Esophagus muscularis mucosa (tissue), 4 donors: ENCODE results near the gene ZNF518B. TPM values are rescaled to one million over a fixed set of nuclear protein-coding genes. Genes with fewer than 3 reads are reported as not detected.

Source experiments
- DNase-seq: peaks from one replicate; pipeline ENCODE4 v3.0.0-alpha.2; 2017; ENCODE audit errors: extremely low spot score
- H3K27ac ChIP-seq, 4 donors: fragments of 200-600 bp; sonication (generic); replicated peaks in 1 of 4; 1 replicate in 3 of 4; 2 replicates in 1 of 4; pipeline ENCODE4 v1.5.1; 2016 to 2019; ENCODE audit warnings: mild to moderate bottlenecking in 1 of 4
- H3K27me3 ChIP-seq, 4 donors: fragments of 200-600 bp; sonication (generic); one replicate each; pipeline versions ENCODE4 v1.5.1 to v1.6.0; 2016 to 2019
- H3K36me3 ChIP-seq, 4 donors: fragments of 200-600 bp; sonication (generic); one replicate each; pipeline ENCODE4 v1.5.1; 2016 to 2019
- H3K4me1 ChIP-seq, 4 donors: fragments of 200-600 bp; sonication (generic); one replicate each; pipeline ENCODE4 v1.5.1; 2016 to 2019
- H3K4me3 ChIP-seq, 4 donors: fragments of 200-600 bp; sonication (generic); 1 replicate in 2 of 4; 2 replicates in 2 of 4; pipeline ENCODE4 v1.5.1; 2016 to 2019; ENCODE audit warnings: mild to moderate bottlenecking in 4 of 4, moderate library complexity in 1 of 4
- H3K9me3 ChIP-seq, 4 donors: fragments of 200-600 bp; sonication (generic); 1 replicate in 3 of 4; 2 replicates in 1 of 4; pipeline ENCODE4 v1.5.1; 2016 to 2019
- EP300 ChIP-seq: sonication (generic); formaldehyde crosslinking; IDR thresholded peaks from one replicate; pipeline ENCODE4 v1.6.1; 2017; ENCODE audit warnings: antibody characterized with exemption
- POLR2A ChIP-seq: fragments of 450-650 bp; IDR thresholded peaks from one replicate; pipeline ENCODE4 v1.6.1; 2017; ENCODE audit warnings: antibody characterized with exemption, moderate library complexity, mild to moderate bottlenecking, low read depth
- POLR2AphosphoS5 ChIP-seq, 2 donors: sonication (generic); formaldehyde crosslinking; IDR thresholded peaks; one replicate each; pipeline ENCODE4 v1.6.1; 2017; ENCODE audit warnings: antibody characterized with exemption in 2 of 2
- WGBS: methylation state at CpG from one replicate; pipeline ENCODE4 v1.1.5; 2018; 5-methylcytosine and 5-hydroxymethylcytosine counted together
- intact Hi-C: fragments of 100-400 bp; cut with DNase I; formaldehyde crosslinking; loops from one replicate; pipeline ENCODE4 v1.15.1; 2023
- total RNA-seq, 4 donors: library from RNA; depleted of rRNA; stranded (reverse); fragments of >200 nt; gene quantifications; one replicate each; pipeline versions ENCODE4 v1.1.0 to v1.2.1, GENCODE V29; 2016
- TF ChIP-seq, protein P1 (sequence below), 3 experiments: fragments of 200-600 bp in 2 of 3; fragments of 450-650 bp in 1 of 3; sonication (generic) in 2 of 3; IDR thresholded peaks; one replicate each; pipeline ENCODE4 v1.5.1; 2017 to 2019; ENCODE audit warnings: antibody characterized with exemption in 3 of 3, mild to moderate bottlenecking in 2 of 3, moderate library complexity in 1 of 3

The ZNF518B gene
- total RNA-seq, 4 donors from 2014 or later = 29.1 to 46.0 (median 33.3) TPM

DNA sequence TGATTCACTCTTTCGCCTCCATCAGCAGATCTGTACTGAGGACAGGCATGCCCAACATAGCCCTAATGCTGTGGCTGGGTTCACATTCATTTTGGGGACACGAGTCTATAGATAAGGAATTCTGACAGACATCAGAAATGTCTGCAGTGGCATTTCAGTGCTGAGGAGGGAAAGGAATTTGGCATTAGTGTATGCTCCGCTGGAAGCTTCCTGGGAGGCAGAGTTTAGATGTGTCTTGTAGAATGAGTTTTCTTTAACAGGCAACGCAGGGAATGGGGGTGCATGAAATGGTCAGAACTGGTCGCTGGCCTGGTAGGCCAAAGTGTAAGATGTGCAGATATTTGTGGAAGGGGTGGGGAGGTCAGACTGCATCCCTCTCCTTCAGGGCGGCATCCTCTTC, 43.5 kb upstream of the ZNF518B start:
- Histone ChIP-seq H3K27ac (no peak overlapping the region), H3K27me3 (no peaks in the 10 kb centered on the region), H3K4me3 (no peak overlapping the region), H3K4me1 (no peaks in the 10 kb centered on the region), H3K9me3 (no peaks in the 10 kb centered on the region), H3K36me3 (no peaks in the 10 kb centered on the region)
- DNase-seq = no peak
- intact Hi-C loops = no loop called here
- TF ChIP-seq EP300 (no peak), POLR2A (no peak), POLR2AphosphoS5 (IDR thresholded peaks at IDR 0.05) (no peak)
- TF ChIP-seq, protein P1, sequence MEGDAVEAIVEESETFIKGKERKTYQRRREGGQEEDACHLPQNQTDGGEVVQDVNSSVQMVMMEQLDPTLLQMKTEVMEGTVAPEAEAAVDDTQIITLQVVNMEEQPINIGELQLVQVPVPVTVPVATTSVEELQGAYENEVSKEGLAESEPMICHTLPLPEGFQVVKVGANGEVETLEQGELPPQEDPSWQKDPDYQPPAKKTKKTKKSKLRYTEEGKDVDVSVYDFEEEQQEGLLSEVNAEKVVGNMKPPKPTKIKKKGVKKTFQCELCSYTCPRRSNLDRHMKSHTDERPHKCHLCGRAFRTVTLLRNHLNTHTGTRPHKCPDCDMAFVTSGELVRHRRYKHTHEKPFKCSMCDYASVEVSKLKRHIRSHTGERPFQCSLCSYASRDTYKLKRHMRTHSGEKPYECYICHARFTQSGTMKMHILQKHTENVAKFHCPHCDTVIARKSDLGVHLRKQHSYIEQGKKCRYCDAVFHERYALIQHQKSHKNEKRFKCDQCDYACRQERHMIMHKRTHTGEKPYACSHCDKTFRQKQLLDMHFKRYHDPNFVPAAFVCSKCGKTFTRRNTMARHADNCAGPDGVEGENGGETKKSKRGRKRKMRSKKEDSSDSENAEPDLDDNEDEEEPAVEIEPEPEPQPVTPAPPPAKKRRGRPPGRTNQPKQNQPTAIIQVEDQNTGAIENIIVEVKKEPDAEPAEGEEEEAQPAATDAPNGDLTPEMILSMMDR (IDR thresholded peaks at IDR 0.05) = no peak
- WGBS = 82% methylated on average over 6 of the region's 6 CpGs

DNA sequence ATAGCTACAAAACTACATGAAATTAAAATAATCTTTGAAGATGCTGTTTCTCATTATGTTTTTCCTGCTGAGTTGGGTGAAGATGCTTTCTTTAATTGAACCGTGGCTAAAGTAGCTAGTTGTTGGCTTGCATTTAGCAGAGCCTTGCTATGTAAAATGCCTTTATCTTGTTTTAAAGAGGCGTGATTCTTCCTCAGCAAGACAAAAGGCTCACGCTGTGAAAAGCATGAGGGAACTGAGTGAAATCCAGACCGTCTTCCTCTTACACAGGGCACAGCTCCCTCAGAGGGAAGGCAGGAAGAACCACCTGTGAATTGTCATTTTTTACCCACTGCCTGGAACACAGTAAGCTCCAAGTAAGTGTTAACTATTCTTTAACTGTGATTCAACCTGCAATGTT, 39.0 kb upstream of the ZNF518B start:
- DNase-seq = no peak
- Histone ChIP-seq H3K27ac (no peak overlapping the region), H3K27me3 (peaks cover 0 to 9% (median 0%) of the 10 kb centered on the region in 4 donors), H3K9me3 (no peaks in the 10 kb centered on the region), H3K36me3 (no peaks in the 10 kb centered on the region), H3K4me1 (no peaks in the 10 kb centered on the region), H3K4me3 (no peak overlapping the region)
- intact Hi-C loops = no loop called here
- no peak for TF ChIP-seq POLR2A
- no peak for TF ChIP-seq EP300
- TF ChIP-seq POLR2AphosphoS5 (IDR thresholded peaks at IDR 0.05) = no peak
- TF ChIP-seq, protein P1 (IDR thresholded peaks at IDR 0.05) = no peak
- WGBS = 59% methylated on average over 4 of the region's 4 CpGs

DNA sequence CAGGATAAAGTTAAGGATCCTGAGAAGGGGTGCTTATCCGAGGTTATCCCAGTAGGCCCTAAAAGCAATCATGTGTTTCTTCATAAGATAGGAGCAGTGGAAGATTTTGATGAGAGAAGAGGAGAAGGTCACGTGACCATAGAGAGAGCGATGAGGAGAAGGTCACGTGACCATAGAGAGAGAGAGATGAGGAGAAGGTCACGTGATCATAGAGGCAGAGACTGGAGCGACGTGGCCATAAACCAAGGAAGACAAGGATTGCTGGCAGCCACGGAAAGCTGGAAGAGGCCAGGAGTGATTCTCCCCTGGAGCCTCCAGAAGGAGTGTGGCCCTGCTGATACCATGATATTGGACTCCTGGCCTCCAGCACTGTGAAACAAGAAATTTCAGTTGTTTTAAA, 38.4 kb upstream of the ZNF518B start:
- Histone ChIP-seq H3K9me3 (no peaks in the 10 kb centered on the region), H3K36me3 (no peaks in the 10 kb centered on the region), H3K4me1 (no peaks in the 10 kb centered on the region), H3K4me3 (no peak overlapping the region), H3K27me3 (peaks cover 0 to 9% (median 0%) of the 10 kb centered on the region in 4 donors), H3K27ac (no peak overlapping the region)
- TF ChIP-seq, protein P1 (IDR thresholded peaks at IDR 0.05) = no peak
- no peak for TF ChIP-seq EP300
- no peak for DNase-seq
- 85% methylated on average over 8 of the region's 8 CpGs for WGBS
- intact Hi-C loops = no loop called here

DNA sequence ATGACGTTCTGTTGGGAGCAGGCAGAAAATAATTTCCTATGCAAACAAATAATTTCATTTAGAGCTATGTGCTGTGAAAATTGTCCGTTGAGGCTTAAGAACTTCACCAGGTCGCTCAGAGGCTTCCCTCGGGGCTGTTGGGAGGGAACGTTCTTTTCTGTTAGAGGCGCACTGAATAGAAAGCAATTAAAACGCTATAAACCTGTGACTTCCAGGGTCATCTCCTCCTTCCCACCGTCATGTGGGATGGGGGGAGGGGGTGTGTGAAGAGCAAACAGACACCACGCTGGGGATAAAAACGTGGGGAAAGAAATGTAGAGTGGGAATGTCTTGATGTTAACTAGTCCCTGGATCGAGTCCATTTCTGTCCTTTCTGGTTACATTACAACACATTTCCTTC, 35.2 kb upstream of the ZNF518B start:
- TF ChIP-seq POLR2AphosphoS5 (IDR thresholded peaks at IDR 0.05) = no peak
- no peak for TF ChIP-seq POLR2A
- TF ChIP-seq, protein P1 (IDR thresholded peaks at IDR 0.05) = no peak
- no peak for TF ChIP-seq EP300
- Histone ChIP-seq H3K9me3 (no peaks in the 10 kb centered on the region), H3K4me3 (no peak overlapping the region), H3K27me3 (peaks cover 0 to 13% (median 0%) of the 10 kb centered on the region in 4 donors), H3K27ac (no peak overlapping the region), H3K4me1 (no peaks in the 10 kb centered on the region), H3K36me3 (no peaks in the 10 kb centered on the region)
- no peak for DNase-seq
- WGBS = 53% methylated on average over 11 of the region's 11 CpGs
- intact Hi-C loops = no loop called here

DNA sequence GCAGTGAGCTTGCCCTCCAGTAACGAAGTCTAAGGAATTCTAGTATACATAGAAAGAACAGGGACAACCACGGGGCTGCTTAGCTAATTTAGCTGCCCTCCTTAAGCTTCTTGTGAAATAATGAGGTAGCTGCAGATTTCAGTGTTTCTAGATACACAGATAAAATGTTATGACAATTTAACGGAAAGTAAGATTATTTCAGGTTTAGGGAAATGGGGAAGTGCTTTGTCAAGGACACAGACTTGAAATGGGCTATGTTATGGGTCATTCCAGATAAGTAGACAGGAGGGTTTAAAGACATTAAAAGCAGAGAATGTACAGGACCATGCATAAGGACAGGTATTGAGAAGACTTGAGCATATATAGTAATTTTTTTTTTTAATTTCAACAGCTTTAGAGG, 34.2 kb upstream of the ZNF518B start:
- no peak for TF ChIP-seq EP300
- TF ChIP-seq, protein P1 (IDR thresholded peaks at IDR 0.05) = no peak
- TF ChIP-seq POLR2AphosphoS5 (IDR thresholded peaks at IDR 0.05) = no peak
- WGBS = 76% methylated on average over 3 of the region's 3 CpGs
- no peak overlapping the region for H3K27ac ChIP-seq
- no peaks in the 10 kb centered on the region for H3K9me3 ChIP-seq
- no peak for DNase-seq
- no peaks in the 10 kb centered on the region for H3K36me3 ChIP-seq
- intact Hi-C loops = no loop called here
- no peaks in the 10 kb centered on the region for H3K4me1 ChIP-seq
- no peak overlapping the region for H3K4me3 ChIP-seq
- H3K27me3 ChIP-seq = peaks cover 0 to 13% (median 0%) of the 10 kb centered on the region in 4 donors
